ENCODE measurements around the gene RASL10A. TPM values are rescaled to one million over a fixed set of nuclear protein-coding genes. Genes with fewer than 3 reads are reported as not detected.

RASL10A gene
- not detected for total RNA-seq

GRCh38 chr22:29315286-29316140 is at the start of gene RASL10A:
Gene RASL10A (minus strand): TSS chr22:29315697. CDS start chr22:29315246, 451 bp downstream.

DNA sequence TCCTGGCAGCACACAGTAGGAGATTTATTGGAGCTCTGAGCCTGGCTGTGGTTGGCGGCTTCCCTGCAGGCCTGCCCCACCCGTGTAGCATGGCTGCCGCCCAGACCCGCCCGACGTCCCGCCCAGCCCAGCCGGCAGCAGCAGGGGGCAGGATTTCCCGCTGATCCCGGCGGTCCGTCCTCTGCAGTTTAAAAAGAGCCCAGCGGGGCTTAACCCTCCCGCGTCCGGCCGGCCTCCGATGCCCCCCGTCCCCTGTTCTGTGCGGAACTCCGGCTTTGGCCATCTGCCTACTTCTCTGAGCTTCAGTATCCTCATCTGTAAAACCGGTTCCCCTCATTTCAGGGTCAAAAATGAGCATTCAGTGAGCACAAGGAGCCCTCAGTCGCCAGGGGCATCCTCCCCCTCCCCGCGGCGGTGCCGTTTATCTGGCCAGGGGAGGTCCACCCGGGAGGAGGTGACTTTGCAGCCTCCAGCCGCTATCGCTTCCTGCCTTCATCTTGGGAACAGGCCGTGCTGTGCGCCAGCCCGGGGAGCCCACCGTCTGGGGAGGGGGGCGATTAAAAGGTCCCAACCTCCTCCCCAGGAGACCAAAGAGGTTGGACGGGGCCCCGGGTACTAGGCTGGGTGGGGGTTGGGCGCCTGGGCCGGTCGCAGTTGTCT is 9.2 kb downstream of the RASL10A start, which contains the start of gene GAS2L1:
Gene GAS2L1, plus strand, starts transcription at position 476 of the 660 bp plus-strand sequence. CDS start 1,456 bp downstream, outside the sequence.

DNA sequence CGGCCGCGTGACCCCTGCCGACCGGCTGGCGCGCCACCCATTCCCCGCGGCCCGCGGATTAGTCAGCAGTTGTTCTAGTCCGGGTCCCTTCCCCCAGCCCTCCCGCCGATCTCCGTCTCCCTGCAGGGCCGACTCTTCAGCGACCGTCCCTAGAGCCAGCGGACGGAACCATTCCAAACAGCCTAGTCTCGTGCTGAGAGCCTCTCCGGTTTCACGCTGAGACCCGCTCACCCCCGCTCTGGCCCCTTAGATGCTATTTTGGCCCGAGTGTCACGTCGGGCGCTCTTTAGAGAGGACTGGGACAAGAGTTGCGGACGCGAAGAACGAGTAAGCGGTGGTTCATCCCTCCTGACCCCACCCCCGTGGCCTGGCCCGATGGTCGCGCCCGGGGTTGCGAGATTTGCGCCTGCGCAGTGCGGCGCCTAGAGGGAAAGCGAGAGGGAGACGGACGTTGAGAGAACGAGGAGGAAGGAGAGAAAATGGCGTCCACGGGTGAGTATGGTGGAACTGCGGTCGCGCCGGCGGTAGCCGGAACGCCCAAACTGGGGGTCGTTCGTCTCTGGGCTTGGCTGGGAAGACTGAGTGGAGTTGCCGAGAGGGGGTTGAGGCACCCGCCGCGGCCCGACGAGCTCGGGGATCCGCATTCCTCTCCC is 47.5 kb downstream of the RASL10A start, which contains the start of the genes EWSR1 and RHBDD3:
Gene EWSR1, plus strand, starts transcription at position 411 of the 653 bp plus-strand sequence. Its CDS starts 69 bp downstream, at position 480.
Gene RHBDD3, minus strand, starts transcription at position 124 of the 653 bp plus-strand sequence. CDS start 2,355 bp downstream, outside the sequence.

Small RNA genes within 50 kb of the gene (small RNA-seq; reads per million reads assigned to genes)
- 0 reads per million in 2 donors for gene MIR3653

Other genes with a start within 250 kb of the RASL10A start
- gene KREMEN1, start 242.7 kb downstream of the RASL10A start, total RNA-seq = 1 to 10 TPM; 7.9 to 8.3 TPM
- gene EMID1, start 109.8 kb downstream of the RASL10A start, total RNA-seq = under 1 TPM in 1 of 2 donors, not detected in 1; under 0.01 TPM
- gene RHBDD3, start 47.7 kb downstream of the RASL10A start, total RNA-seq = 10 to 100 TPM; 35.0 to 39.6 TPM
- 100 to 1,000 TPM; 171 to 209 TPM for gene EWSR1, start 47.4 kb downstream of the RASL10A start, total RNA-seq
- 10 to 100 TPM; 17.6 to 18.3 TPM for gene GAS2L1, start 9.0 kb downstream of the RASL10A start, total RNA-seq
- 10 to 100 TPM; 66.6 to 77.8 TPM for gene AP1B1, start 72.9 kb upstream of the RASL10A start, total RNA-seq
- not detected for gene RFPL1, start 122.9 kb upstream of the RASL10A start, total RNA-seq
- 1 to 10 TPM in 1 of 2 donors, not detected in 1; 1.3 TPM for gene NEFH, start 164.5 kb upstream of the RASL10A start, total RNA-seq
- 10 to 100 TPM; 26.5 to 38.3 TPM for gene THOC5, start 238.1 kb upstream of the RASL10A start, total RNA-seq